ENCODE data around the gene NEUROD6.

NEUROD6 gene

DNA sequence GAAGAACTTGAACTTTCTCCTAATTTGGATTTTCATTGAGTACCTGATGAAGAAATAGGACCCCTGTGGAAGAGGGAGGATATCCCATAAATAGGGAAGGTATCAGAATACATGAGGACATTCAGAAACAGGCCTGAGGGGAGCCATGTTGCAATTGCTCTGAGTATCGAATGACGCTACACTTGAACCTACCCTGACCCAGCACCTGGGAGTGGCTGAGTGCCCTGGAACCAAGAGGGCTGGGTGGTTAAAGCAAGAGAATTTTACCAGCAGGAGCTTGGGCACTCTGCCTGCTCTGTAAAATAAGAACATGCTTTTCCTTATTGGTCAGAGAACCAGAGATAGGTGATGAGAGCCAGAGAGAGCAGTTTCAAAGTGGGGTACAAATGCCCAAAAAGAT lies 7.2 kb downstream of the NEUROD6 start:
- DNase-seq (ENCODE audit: low read depth in 2 of 2), result no peak

GRCh38 chr7:31327071-31327470 lies 13.5 kb downstream of the NEUROD6 start:
- DNase-seq (ENCODE audit: low read depth in 2 of 2), result no peak

DNA sequence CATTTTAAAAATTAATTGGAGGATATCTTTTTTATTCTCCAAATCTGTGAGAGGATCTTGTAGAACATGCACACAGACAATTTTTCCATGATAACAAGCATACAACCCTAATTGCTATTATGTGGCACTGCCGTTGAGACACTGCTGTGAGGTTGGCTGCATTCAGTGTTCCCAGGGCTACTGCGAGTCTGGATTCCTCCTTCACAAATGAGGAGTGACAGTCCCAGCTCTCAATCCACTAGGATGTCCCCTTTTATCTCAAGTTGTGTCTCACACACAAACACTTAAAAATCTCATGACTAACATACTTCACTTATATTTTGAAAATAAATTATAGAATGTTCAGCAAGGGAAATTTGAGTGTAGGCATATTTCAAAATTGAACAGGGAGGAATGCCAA lies 14.1 kb downstream of the NEUROD6 start:
- no peak for DNase-seq (ENCODE audit: low read depth in 2 of 2)

- DNase-seq (ENCODE audit: low read depth in 2 of 2), result no peak
Measured at GRCh38 chr7:31323101-31323500, 17.4 kb downstream of the NEUROD6 start.

DNA sequence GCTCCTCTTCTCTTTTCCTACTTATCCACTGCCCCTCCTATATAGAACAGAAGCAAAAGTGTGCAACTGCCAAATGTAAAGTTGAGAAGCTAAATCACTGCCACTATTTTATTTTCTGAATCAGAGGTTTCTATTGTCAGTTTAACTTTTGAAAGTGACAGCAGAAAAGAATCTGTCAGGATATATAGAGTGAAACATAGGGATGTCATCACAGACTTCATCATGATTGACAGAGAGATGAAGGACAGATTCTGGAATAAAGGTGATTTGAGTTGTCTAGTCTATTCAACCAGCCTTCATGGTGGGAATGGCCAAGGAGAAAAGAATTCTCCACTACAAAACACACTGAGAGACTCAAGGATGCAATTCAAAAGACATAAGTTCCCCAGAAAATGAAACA lies 19.9 kb downstream of the NEUROD6 start:
- DNase-seq (ENCODE audit: low read depth in 2 of 2), result no peak

DNA sequence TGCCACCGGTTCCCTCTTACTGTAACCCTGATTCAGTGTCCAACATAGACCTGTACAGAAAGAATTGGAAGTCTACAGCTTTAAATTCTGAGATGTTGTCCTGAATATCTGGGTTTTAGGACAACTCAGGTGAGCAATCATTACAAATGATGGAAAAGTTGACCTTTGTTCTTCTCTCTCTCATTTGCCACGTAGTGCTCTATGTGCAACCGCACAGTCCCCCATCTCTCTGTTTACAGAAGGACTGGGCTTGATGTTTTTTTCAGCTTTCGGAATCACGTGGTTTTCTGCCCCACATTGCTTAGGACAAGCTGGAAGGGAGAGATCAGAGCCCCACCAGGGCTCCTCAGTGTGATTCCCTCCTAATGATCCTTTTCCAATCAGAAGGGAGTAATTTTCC lies 22.2 kb downstream of the NEUROD6 start:
- no peak for DNase-seq (ENCODE audit: low read depth in 2 of 2)

DNA sequence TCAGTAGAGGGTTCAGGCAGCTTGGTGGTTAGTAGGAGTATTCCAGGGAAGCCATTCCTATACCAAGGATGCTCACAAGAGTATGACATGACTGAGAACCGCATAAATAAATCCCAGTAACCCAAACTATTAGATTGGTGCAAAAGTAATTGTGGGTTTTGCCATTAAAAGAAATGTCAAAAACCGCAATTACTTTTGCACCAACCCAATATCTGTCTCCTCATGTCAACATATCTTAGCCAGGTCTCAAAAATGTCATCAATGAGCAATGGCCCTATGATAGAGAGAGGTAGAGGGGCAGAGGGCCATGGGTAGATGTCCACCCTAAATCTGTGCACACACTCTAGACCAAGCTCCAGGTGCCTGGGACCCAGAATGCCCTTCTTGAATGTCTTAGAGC lies 23.6 kb downstream of the NEUROD6 start:
- DNase-seq (ENCODE audit: low read depth in 2 of 2), result no peak

DNA sequence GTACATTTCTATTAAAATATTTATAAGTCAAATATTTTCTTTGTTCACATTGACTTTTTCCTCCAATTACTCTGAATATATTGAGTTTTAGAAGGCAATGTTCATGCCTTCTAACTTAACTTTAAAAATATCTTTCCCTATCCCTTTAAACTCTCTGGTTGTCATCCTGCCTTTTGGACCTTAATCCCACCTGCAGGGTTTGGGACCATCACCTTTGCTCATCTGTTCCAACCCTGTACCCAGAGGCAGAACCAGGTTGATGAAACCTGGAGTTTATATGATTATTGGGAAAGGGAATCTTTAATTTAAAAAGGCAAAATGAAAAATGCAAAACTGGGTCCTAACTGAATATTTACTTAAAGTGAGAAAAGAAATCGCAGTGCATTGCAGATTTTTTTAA lies 24.8 kb downstream of the NEUROD6 start:
- no peak for DNase-seq (ENCODE audit: low read depth in 2 of 2)

DNA sequence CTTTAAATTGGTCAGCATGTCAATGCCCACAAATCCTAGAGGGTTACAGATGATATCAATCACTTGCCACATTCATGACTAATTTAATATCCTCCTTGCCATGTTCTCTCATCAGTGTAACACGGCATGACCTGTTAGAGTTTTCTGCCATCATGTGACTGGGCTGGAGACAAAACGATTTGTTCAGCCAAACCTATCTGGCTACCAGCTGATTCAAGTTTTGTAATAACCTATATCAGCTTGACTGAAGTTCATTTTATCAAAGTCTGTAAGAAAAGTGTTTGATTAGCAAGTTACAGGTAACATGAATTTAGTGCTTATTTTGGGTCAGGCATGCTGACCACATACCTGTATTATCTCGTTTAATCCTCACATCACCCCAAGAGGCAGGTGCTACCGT lies 25.7 kb downstream of the NEUROD6 start:
- no peak for DNase-seq (ENCODE audit: low read depth in 2 of 2)

DNA sequence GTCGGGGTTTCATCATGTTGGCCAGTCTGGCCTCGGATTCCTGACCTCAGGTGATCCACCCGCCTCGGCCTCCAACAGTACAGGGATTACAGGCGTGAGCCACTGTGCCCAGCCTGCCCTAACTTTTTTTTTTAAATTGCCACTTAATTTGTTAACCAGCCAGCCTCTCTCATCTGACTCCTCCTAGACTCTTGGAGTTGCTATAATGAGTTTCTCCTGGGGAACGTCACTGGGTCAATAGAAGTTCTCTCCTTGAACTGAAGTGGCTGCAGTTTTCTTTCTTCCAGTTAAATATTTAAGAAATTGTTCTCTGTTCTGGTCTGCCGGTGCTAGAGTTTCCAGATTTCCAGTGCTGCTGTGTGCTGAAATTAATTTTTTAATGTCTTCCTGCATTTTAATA lies 27.6 kb downstream of the NEUROD6 start:
- no peak for DNase-seq (ENCODE audit: low read depth in 2 of 2)

GRCh38 chr7:31311552-31311951 lies 29.0 kb downstream of the NEUROD6 start:
- DNase-seq (ENCODE audit: low read depth in 2 of 2), result no peak

GRCh38 chr7:31310321-31310935 lies 30.1 kb downstream of the NEUROD6 start:
- DNase-seq (ENCODE audit: low read depth in 2 of 2), result no peak

DNA sequence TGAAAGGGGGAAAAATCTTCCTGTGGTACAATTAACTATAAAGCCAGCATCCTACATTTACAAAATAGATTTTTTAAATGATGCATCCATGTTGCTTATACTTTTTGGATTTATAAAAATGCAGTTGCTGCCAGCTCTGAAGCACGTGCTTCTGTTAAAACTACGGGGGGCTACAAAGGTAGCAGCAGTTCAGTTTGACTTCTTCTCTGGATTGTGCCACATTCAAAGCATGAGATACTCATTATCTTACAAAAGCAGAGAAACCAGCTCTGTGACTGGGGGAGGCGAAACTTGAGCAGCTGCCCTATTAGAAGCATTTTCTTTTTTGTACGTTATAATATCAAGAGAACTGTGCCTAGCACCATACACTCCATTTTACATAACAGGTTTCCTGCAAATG lies 31.1 kb downstream of the NEUROD6 start:
- no peak for DNase-seq (ENCODE audit: low read depth in 2 of 2)

GRCh38 chr7:31308652-31309051 lies 31.9 kb downstream of the NEUROD6 start:
- DNase-seq (ENCODE audit: low read depth in 2 of 2), result no peak

DNA sequence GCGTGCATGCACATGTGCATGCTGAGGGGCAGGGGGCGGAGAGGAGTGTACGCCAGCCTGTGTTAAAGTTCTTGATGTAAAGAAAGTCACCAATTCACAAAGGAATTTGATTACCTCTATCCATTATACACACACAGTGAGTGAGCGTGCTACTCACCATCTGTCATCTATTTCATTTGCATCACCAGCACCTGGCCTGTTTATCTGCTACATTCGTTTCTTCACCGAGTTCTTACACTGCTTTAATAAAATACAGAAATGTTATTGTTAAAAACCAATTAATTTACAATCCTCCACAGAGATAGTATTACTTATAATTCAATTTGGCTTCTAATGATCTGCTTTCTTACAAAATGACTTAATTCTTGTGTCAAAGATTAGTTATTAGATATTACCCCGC lies 32.6 kb downstream of the NEUROD6 start:
- no peak for DNase-seq (ENCODE audit: low read depth in 2 of 2)

DNA sequence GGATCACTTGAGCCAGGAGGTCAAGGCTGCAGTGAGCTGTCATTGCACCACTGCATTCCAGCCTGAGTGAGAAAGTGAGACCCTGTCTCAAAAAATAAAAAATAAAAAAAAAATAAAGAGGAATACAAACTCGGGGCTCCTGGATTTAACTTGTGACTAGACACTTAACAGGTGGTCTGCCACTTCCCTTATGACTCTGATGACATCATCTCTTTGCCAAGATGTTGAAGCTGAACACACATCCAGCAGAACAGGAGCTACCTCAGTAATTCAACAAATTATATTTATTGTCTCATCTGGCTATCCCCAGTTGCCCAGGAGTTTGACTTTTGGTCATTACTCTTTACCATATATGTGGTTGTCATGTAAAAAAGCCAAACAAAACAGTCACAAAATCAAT lies 35.3 kb downstream of the NEUROD6 start:
- no peak for DNase-seq (ENCODE audit: low read depth in 2 of 2)

GRCh38 chr7:31304446-31304845 lies 36.1 kb downstream of the NEUROD6 start:
- DNase-seq (ENCODE audit: low read depth in 2 of 2), result no peak

DNA sequence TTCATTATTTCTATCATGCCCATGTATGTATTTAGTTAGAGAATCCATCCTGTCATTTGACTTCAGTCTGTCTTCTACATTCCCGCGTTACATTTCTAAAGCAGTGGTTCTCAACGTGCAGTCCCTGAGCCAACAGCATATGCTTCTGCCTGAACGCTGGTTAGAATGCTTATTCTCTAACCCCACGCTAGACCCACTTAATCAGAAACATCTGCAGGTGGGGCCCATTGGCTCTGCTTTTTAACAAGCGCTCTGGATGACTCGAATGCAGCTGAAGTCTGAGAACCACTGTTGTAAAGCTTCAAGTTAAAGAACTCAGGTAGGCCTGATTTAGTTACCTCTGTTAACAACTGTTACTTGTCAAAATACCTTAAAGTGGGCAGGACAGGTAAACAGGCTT lies 38.2 kb downstream of the NEUROD6 start:
- DNase-seq (ENCODE audit: low read depth in 2 of 2), result no peak

DNA sequence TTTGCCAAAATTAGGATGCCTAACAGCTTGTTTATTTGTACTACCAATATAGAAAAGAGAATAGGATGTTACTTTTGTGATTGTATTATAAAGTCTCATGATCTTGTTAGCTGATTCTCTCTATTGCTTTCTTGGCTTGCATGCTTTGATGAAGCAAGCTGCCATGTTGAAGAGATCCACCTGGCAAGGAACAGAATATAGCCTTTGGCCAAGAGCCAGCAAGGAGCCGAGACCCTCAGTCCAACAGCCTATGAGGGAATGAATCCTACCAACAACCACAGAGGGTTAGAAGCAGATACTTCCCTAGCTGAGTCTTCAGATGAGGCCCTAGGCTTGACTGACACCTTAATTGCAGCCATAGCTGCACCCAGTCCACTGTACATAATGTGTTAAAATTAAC lies 41.2 kb downstream of the NEUROD6 start:
- DNase-seq (ENCODE audit: low read depth in 2 of 2), result no peak

- DNase-seq (ENCODE audit: low read depth in 2 of 2), result no peak
Measured at GRCh38 chr7:31290601-31291000, 49.9 kb downstream of the NEUROD6 start.

Data from stimulated activated CD4-positive, alpha-beta T cell treated with anti-CD3 and anti-CD28 coated beads, Interleukin-1b, Interleukin-23, amount 100 ng/mL, for 1 hour (primary cell).